GM23338 (cell line): Measurements from ENCODE around the gene PCYT1A. TPM values are rescaled to one million over a fixed set of nuclear protein-coding genes. Genes with fewer than 3 reads are reported as not detected.

Source experiments
- ATAC-seq: fragments of 200-7000 bp; cut with Tn5 transposase; 3 replicates; pipeline ENCODE4 v1.9.1; 2020
- DNase-seq: peaks from one replicate; pipeline ENCODE4 v3.0.0-alpha.2; 2015; ENCODE audit warnings: low spot score
- H2AFZ ChIP-seq: fragments of 200-600 bp; sonication (generic); 2 replicates; pipeline ENCODE4 v1.8.0; 2016; ENCODE audit warnings: antibody characterized with exemption, mild to moderate bottlenecking, moderate library complexity
- H3F3A ChIP-seq: fragments of 200-600 bp; sonication (generic); replicated peaks from 2 replicates; pipeline ENCODE4 v1.8.0; 2017; ENCODE audit warnings: antibody characterized with exemption, mixed run types, low read depth
- H3K27ac ChIP-seq: fragments of 200-600 bp; sonication (generic); 2 replicates; pipeline ENCODE4 v1.6.1; 2016; ENCODE audit warnings: low read depth
- H3K27me3 ChIP-seq: fragments of 200-600 bp; sonication (generic); 2 replicates; pipeline ENCODE4 v1.8.0; 2016; ENCODE audit warnings: mild to moderate bottlenecking, mixed run types, moderate library complexity; ENCODE audit not compliant: insufficient read depth
- H3K36me3 ChIP-seq: fragments of 200-600 bp; sonication (generic); 2 replicates; pipeline ENCODE4 v1.8.0; 2016; ENCODE audit warnings: mild to moderate bottlenecking; ENCODE audit not compliant: insufficient read depth
- H3K4me1 ChIP-seq: fragments of 200-600 bp; sonication (generic); 2 replicates; pipeline ENCODE4 v1.8.0; 2016; ENCODE audit warnings: mild to moderate bottlenecking, moderate library complexity; ENCODE audit not compliant: insufficient read depth
- H3K4me2 ChIP-seq: fragments of 200-600 bp; sonication (generic); 2 replicates; pipeline ENCODE4 v1.7.1; 2017; ENCODE audit warnings: mixed run types
- H3K4me3 ChIP-seq: fragments of 200-600 bp; sonication (generic); 2 replicates; pipeline ENCODE4 v1.6.1; 2016; ENCODE audit warnings: mixed run types
- H3K79me2 ChIP-seq: fragments of 200-600 bp; sonication (generic); replicated peaks from 2 replicates; pipeline ENCODE4 v1.8.0; 2017; ENCODE audit warnings: mild to moderate bottlenecking; ENCODE audit not compliant: insufficient read depth
- H3K9me2 ChIP-seq: fragments of 200-600 bp; sonication (generic); 2 replicates; pipeline ENCODE4 v1.8.0; 2017; ENCODE audit not compliant: insufficient read depth
- H4K20me1 ChIP-seq: fragments of 200-600 bp; sonication (generic); replicated peaks from 2 replicates; pipeline ENCODE4 v1.8.0; 2017; ENCODE audit warnings: mild to moderate bottlenecking; ENCODE audit not compliant: insufficient read depth
- H3K27ac Mint-ChIP-seq: 2 replicates; pipeline ENCODE4 v1.8.0; 2020; ENCODE audit warnings: inconsistent platforms, mild to moderate bottlenecking, moderate library complexity, mixed read lengths
- H3K27me3 Mint-ChIP-seq: 3 replicates; pipeline ENCODE4 v1.8.0; 2022; ENCODE audit warnings: low read depth, mild to moderate bottlenecking, moderate library complexity, mixed read lengths, inconsistent platforms; ENCODE audit not compliant: insufficient read depth, poor library complexity
- H3K36me3 Mint-ChIP-seq: 3 replicates; pipeline ENCODE4 v1.8.0; 2021; ENCODE audit warnings: low read depth, mild to moderate bottlenecking, inconsistent platforms, moderate library complexity, mixed read lengths
- H3K4me1 Mint-ChIP-seq: 3 replicates; pipeline ENCODE4 v1.8.0; 2020; ENCODE audit warnings: mild to moderate bottlenecking, inconsistent platforms, mixed read lengths
- H3K4me3 Mint-ChIP-seq: 3 replicates; pipeline ENCODE4 v1.8.0; 2021; ENCODE audit warnings: moderate library complexity, mild to moderate bottlenecking, inconsistent platforms, mixed read lengths
- H3K9me3 Mint-ChIP-seq: 3 replicates; pipeline ENCODE4 v1.8.0; 2020; ENCODE audit warnings: moderate library complexity, mild to moderate bottlenecking, inconsistent platforms, mixed read lengths
- CREB1 ChIP-seq: fragments of 250-450 bp; sonication (Bioruptor Pico); IDR thresholded peaks from 2 replicates; pipeline ENCODE4 v1.5.0; 2020; ENCODE audit warnings: low read depth, mild to moderate bottlenecking, moderate library complexity
- ETS1 ChIP-seq: IDR thresholded peaks from 2 replicates; pipeline ENCODE4 v1.6.1; 2016; ENCODE audit warnings: antibody characterized with exemption
- EZH2 ChIP-seq: fragments of 200-600 bp; sonication (generic); IDR thresholded peaks from one replicate; pipeline ENCODE4 v1.8.0; 2017; ENCODE audit warnings: antibody characterized with exemption, mild to moderate bottlenecking, low read depth; ENCODE audit not compliant: unreplicated experiment
- EZH2phosphoT487 ChIP-seq: fragments of 200-600 bp; sonication (generic); IDR thresholded peaks from one replicate; pipeline ENCODE4 v1.8.1; 2018; ENCODE audit warnings: antibody characterized with exemption; ENCODE audit not compliant: unreplicated experiment
- JUNB ChIP-seq: IDR thresholded peaks from one replicate; pipeline ENCODE4 v1.6.1; 2016; ENCODE audit warnings: antibody characterized with exemption; ENCODE audit not compliant: unreplicated experiment
- NANOG ChIP-seq: IDR thresholded peaks from 2 replicates; pipeline ENCODE4 v1.6.1; 2016; ENCODE audit warnings: antibody characterized with exemption, borderline replicate concordance
- POLR2AphosphoS5 ChIP-seq: IDR thresholded peaks from 2 replicates; pipeline ENCODE4 v1.6.1; 2016; ENCODE audit warnings: antibody characterized with exemption, low read depth
- STAT1 ChIP-seq: IDR thresholded peaks from one replicate; pipeline ENCODE4 v1.6.1; 2016; ENCODE audit warnings: antibody characterized with exemption; ENCODE audit not compliant: unreplicated experiment
- ZNF114 ChIP-seq: fragments of 250-450 bp; sonication (Bioruptor Pico); IDR thresholded peaks from 2 replicates; pipeline ENCODE4 v1.5.0; 2020; ENCODE audit warnings: mild to moderate bottlenecking, moderate library complexity
- ZNF331 ChIP-seq: fragments of 250-450 bp; sonication (Bioruptor Pico); IDR thresholded peaks from 2 replicates; pipeline ENCODE4 v1.5.0; 2020; ENCODE audit warnings: low read depth, mild to moderate bottlenecking, moderate library complexity
- ZNF462 ChIP-seq: fragments of 250-450 bp; sonication (Bioruptor Pico); IDR thresholded peaks from 2 replicates; pipeline ENCODE4 v1.5.0; 2020; ENCODE audit warnings: mild to moderate bottlenecking, moderate library complexity
- polyA plus RNA-seq: library from polyadenylated mRNA; unstranded; fragments of >200 nt; fragmentation: Nextera tagmentation; extraction: Ambion mirVana; gene quantifications from 2 replicates; pipeline ENCODE4 v1.2.1, GENCODE V29; 2016
- total RNA-seq: library from RNA; depleted of rRNA; stranded (reverse); fragments of >200 nt; shearing (Covaris generic); gene quantifications from 2 replicates; pipeline ENCODE4 v1.2.3, GENCODE V29; 2014
- TF ChIP-seq, protein P1 (sequence below), 2 experiments: fragments of 200-600 bp in 1 of 2; sonication (generic) in 1 of 2; conservative IDR thresholded peaks; 2 replicates each; pipeline versions ENCODE4 v1.5.1 to v1.6.1; 2016 to 2017; ENCODE audit warnings: antibody characterized with exemption in 2 of 2, low read depth in 2 of 2, mild to moderate bottlenecking in 2 of 2, moderate library complexity in 1 of 2
- TF ChIP-seq, protein P2 (sequence below): IDR thresholded peaks from one replicate; pipeline ENCODE4 v1.6.1; 2018; ENCODE audit warnings: antibody characterized with exemption; ENCODE audit not compliant: unreplicated experiment

Gene PCYT1A
- total and polyA plus RNA-seq, 2 experiments from 2014 or later, result 11.6 to 35.8 TPM

DNA sequence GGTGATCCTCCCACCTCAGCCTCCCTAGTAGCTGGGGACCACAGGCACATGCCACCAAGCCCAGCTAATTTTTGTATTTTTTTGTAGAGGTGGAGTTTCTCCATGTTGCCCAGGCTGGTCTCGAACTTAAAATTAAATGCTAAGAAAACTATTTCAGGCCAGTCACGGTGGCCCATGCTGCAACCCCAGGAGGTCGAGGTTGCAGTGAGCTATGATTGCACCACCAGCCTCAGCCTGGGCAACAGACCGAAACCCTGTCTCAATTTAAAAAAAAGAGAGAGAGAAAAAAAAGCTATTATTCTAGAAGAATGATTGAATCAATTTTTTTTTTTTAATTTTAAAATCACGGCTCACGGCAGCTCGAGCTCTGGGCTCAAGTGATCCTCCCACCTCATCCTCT lies 66.5 kb downstream of the PCYT1A start:
- DNase-seq (no peak), ATAC-seq (no peak)
- peaks cover 15% of the 10 kb centered on the region for H3K4me1 Mint-ChIP-seq
- no peak overlapping the region for H2AFZ ChIP-seq
- no peaks in the 10 kb centered on the region for H3K9me2 ChIP-seq
- H3K4me3 Mint-ChIP-seq, result no peak overlapping the region
- H3K27ac ChIP-seq, result no peak overlapping the region
- H3K27me3 Mint-ChIP-seq, result peaks cover 13% of the 10 kb centered on the region
- TF ChIP-seq ZNF114 (no peak), ZNF462 (CRISPR knock-in tag) (no peak), STAT1 (no peak), ETS1 (no peak), JUNB (no peak), ZNF331 (no peak), POLR2AphosphoS5 (no peak), NANOG (no peak), CREB1 (CRISPR knock-in tag) (no peak), EZH2 (no peak), EZH2phosphoT487 (no peak)
- TF ChIP-seq, protein P1, sequence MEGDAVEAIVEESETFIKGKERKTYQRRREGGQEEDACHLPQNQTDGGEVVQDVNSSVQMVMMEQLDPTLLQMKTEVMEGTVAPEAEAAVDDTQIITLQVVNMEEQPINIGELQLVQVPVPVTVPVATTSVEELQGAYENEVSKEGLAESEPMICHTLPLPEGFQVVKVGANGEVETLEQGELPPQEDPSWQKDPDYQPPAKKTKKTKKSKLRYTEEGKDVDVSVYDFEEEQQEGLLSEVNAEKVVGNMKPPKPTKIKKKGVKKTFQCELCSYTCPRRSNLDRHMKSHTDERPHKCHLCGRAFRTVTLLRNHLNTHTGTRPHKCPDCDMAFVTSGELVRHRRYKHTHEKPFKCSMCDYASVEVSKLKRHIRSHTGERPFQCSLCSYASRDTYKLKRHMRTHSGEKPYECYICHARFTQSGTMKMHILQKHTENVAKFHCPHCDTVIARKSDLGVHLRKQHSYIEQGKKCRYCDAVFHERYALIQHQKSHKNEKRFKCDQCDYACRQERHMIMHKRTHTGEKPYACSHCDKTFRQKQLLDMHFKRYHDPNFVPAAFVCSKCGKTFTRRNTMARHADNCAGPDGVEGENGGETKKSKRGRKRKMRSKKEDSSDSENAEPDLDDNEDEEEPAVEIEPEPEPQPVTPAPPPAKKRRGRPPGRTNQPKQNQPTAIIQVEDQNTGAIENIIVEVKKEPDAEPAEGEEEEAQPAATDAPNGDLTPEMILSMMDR (conservative IDR thresholded peaks at IDR 0.05; ENCODE audit: low read depth in 2 of 2), result no peak
- TF ChIP-seq, protein P2, sequence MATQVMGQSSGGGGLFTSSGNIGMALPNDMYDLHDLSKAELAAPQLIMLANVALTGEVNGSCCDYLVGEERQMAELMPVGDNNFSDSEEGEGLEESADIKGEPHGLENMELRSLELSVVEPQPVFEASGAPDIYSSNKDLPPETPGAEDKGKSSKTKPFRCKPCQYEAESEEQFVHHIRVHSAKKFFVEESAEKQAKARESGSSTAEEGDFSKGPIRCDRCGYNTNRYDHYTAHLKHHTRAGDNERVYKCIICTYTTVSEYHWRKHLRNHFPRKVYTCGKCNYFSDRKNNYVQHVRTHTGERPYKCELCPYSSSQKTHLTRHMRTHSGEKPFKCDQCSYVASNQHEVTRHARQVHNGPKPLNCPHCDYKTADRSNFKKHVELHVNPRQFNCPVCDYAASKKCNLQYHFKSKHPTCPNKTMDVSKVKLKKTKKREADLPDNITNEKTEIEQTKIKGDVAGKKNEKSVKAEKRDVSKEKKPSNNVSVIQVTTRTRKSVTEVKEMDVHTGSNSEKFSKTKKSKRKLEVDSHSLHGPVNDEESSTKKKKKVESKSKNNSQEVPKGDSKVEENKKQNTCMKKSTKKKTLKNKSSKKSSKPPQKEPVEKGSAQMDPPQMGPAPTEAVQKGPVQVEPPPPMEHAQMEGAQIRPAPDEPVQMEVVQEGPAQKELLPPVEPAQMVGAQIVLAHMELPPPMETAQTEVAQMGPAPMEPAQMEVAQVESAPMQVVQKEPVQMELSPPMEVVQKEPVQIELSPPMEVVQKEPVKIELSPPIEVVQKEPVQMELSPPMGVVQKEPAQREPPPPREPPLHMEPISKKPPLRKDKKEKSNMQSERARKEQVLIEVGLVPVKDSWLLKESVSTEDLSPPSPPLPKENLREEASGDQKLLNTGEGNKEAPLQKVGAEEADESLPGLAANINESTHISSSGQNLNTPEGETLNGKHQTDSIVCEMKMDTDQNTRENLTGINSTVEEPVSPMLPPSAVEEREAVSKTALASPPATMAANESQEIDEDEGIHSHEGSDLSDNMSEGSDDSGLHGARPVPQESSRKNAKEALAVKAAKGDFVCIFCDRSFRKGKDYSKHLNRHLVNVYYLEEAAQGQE, result no peak
- H4K20me1 ChIP-seq, result no peaks in the 10 kb centered on the region
- no peak overlapping the region for H3K4me3 ChIP-seq
- H3K27ac Mint-ChIP-seq, result no peak overlapping the region
- no peaks in the 10 kb centered on the region for H3K27me3 ChIP-seq
- H3F3A ChIP-seq, result peaks cover 9% of the 10 kb centered on the region
- H3K9me3 Mint-ChIP-seq, result no peaks in the 10 kb centered on the region; the same call in 2 of the 3 replicates
- no peaks in the 10 kb centered on the region; the same call in 1 of the 2 replicates for H3K36me3 ChIP-seq
- peaks cover 4% of the 10 kb centered on the region; the same call in 1 of the 3 replicates for H3K36me3 Mint-ChIP-seq
- peaks cover 3% of the 10 kb centered on the region; the same call in 1 of the 2 replicates for H3K4me1 ChIP-seq
- no peak overlapping the region for H3K4me2 ChIP-seq
- no peaks in the 10 kb centered on the region for H3K79me2 ChIP-seq
